ENCODE measurements around the gene ISY1.

ISY1 gene

DNA sequence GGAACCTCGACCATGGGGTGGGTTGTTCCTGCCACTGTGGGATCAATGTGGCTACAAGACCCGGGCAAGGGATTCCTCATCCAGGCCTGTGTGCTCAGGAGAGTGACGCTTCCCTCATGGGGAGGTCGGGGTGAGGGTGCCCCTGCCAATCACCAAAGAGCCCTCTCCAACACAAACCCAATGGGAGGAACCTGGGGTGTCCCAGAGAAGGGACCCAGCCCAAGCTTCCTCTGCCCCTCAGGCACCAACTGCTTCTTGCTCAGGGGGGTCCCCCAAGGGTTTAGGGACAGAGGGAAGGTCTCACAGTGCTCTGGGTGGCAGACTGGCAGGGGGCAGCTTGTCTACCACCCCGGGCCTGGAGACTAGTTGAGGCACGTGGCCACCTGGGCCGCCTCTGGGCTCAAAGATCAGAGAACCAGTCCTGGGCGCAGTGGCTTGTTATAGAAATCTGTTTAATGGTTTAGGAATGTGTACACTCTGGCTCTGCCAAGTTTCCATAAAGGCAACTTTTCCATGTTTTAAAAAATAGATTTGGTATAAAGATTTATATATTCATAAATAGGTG, 73.6 kb downstream of the ISY1 start:
- ChIA-PET CTCF (no interaction called here), POLR2A (no interaction called here)
- TF ChIP-seq, protein P1, sequence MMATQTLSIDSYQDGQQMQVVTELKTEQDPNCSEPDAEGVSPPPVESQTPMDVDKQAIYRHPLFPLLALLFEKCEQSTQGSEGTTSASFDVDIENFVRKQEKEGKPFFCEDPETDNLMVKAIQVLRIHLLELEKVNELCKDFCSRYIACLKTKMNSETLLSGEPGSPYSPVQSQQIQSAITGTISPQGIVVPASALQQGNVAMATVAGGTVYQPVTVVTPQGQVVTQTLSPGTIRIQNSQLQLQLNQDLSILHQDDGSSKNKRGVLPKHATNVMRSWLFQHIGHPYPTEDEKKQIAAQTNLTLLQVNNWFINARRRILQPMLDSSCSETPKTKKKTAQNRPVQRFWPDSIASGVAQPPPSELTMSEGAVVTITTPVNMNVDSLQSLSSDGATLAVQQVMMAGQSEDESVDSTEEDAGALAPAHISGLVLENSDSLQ (IDR thresholded peaks at IDR 0.05) = no peak
- no peak for TF ChIP-seq TARDBP (IDR thresholded peaks at IDR 0.05)
- no peak for TF ChIP-seq FOXA1 (IDR thresholded peaks at IDR 0.05)
- no peak for TF ChIP-seq CTBP1 (IDR thresholded peaks at IDR 0.05; ENCODE audit: borderline replicate concordance)
- TF ChIP-seq SUZ12 (IDR thresholded peaks at IDR 0.05) = no peak
- DNase-seq (ENCODE audit: extremely low spot score) = no peak

DNA sequence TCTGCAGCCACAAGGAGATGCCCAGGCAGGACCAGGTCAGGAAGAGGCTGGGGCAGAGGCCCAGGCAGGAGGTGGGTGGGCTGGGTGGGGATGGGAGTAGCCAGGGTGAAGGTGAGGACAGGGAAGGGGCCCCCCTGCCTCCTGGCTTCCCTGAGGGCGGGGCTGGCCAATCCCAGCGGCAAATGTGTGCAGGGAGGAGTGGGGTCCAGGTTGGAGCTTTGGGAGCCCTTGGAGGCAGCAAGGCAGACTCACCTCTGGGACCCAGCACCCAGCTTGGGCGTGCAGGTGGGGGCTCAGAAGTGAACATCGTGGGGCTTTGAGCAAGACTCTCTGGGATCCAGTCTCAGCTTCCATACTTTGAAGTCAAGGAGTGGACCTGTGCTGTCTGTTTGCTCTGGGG, 75.0 kb downstream of the ISY1 start:
- ChIA-PET CTCF (no interaction called here), POLR2A (no interaction called here)
- DNase-seq (ENCODE audit: extremely low spot score) = no peak
- no peak for TF ChIP-seq FOXK2 (IDR thresholded peaks at IDR 0.05)
- no peak for TF ChIP-seq ARNT (IDR thresholded peaks at IDR 0.05)
- TF ChIP-seq ZNF384 (IDR thresholded peaks at IDR 0.05) = no peak
- TF ChIP-seq L3MBTL2 (conservative IDR thresholded peaks at IDR 0.05) = no peak
- TF ChIP-seq FOXA1 (IDR thresholded peaks at IDR 0.05) = no peak
- no peak for TF ChIP-seq LEF1 (IDR thresholded peaks at IDR 0.05; ENCODE audit: borderline replicate concordance)
- no peak for TF ChIP-seq FOXM1 (IDR thresholded peaks at IDR 0.05; ENCODE audit: borderline replicate concordance)
- TF ChIP-seq ELF4 (IDR thresholded peaks at IDR 0.05) = no peak
- TF ChIP-seq BHLHE40 (IDR thresholded peaks at IDR 0.05; ENCODE audit: borderline replicate concordance) = no peak
- TF ChIP-seq, protein P1 (IDR thresholded peaks at IDR 0.05) = no peak
- no peak for TF ChIP-seq CTBP1 (IDR thresholded peaks at IDR 0.05; ENCODE audit: borderline replicate concordance)
- TF ChIP-seq HDGF (IDR thresholded peaks at IDR 0.05; ENCODE audit: borderline replicate concordance) = no peak
- TF ChIP-seq TARDBP (IDR thresholded peaks at IDR 0.05) = no peak
- TF ChIP-seq SUZ12 (IDR thresholded peaks at IDR 0.05) = no peak
- TF ChIP-seq SP1 (IDR thresholded peaks at IDR 0.05) = no peak
- TF ChIP-seq NFRKB (IDR thresholded peaks at IDR 0.05) = no peak

DNA sequence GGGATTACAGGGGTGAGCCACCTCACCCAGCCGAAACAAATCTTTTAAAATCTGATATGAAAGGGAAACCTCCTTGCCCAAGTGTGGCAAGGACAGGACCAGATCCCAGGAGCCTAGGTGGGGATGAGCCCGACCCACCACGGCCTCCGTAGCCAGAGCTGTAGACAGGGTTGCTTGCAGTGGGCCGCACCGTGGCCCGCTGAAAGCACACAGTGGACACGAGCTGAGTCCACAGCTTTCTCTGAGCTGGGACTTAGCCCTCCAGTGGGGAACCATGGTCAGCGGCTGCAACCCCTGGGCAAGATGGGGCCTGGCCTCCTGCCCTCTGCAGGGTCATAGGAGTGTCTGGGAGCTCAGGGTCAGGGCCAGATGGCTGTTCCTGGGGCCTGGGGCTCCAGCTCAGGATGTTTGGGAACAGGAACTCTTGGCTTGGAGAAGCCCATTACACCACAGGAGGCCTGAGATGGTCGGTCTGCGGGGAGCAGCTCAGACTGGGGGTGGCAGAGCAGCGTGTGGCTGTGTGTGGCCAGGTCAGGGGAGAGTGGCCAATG, 75.6 kb downstream of the ISY1 start:
- TF ChIP-seq ARNT (IDR thresholded peaks at IDR 0.05) = no peak
- TF ChIP-seq LEF1 (IDR thresholded peaks at IDR 0.05; ENCODE audit: borderline replicate concordance) = no peak
- TF ChIP-seq FOXA1 (IDR thresholded peaks at IDR 0.05) = no peak
- no peak for TF ChIP-seq SP1 (IDR thresholded peaks at IDR 0.05)
- no peak for TF ChIP-seq SUZ12 (IDR thresholded peaks at IDR 0.05)
- ChIA-PET POLR2A (no interaction called here), CTCF (interaction anchor here (0.6 to 0.8 kb wide), 2 partner anchors 46 to 115 kb away, joined by 3 read pairs; no protein-coding TSS in a partner anchor)
- DNase-seq (ENCODE audit: extremely low spot score) = no peak

DNA sequence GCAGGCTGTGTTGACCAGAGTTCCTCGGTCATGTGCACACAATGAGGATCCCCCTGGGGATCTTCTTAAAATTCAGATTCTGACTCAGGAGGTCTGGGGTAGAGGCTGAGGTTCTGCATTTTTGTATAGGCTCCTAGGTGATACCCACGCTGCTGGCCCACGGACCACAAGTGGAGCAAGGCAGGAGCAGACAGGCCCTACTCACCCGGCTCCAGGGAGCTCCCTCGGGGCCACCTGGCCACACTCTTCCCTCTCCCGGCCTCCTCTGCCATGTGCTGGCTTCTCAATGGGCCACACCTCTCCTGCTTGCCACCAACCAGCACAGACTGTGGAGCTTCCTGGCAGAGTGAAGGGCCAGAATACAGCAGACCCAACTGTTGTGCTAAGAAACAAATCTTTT, 76.4 kb downstream of the ISY1 start:
- TF ChIP-seq CTBP1 (IDR thresholded peaks at IDR 0.05; ENCODE audit: borderline replicate concordance) (no peak), ZNF384 (IDR thresholded peaks at IDR 0.05) (no peak), FOXK2 (IDR thresholded peaks at IDR 0.05) (no peak)
- POLR2A ChIA-PET = no interaction called here
- CTCF ChIA-PET = interaction anchor here (0.6 to 0.8 kb wide), 3 partner anchors 16 to 114 kb away, joined by 3 to 6 read pairs (median 3); no protein-coding TSS in a partner anchor
- DNase-seq (ENCODE audit: extremely low spot score) = no peak

DNA sequence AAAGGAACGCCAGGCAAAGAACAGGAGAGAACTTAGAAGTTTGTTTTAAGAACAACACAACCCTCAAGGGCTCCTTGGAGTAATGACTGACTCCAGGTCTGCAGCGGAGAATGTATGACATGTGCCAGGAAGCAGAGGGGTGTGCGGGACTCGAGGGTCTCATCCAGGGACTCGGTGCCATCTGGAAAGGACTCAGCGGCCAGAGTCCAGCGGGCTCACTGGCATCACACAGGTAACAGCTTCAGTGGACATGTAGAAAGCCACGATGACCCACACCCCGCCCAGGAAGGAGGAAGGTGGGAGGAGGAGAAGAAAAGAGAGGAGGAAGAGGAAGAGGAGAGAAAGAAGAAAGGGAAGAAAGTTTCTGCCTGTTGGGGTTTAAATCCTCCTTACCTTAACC, 78.8 kb downstream of the ISY1 start:
- CTCF ChIA-PET = interaction anchor here (1.1 kb wide), 1 partner anchor 28 kb away, joined by 3 read pairs; no protein-coding TSS in a partner anchor
- TF ChIP-seq LEF1 (IDR thresholded peaks at IDR 0.05; ENCODE audit: borderline replicate concordance) = no peak
- no peak for TF ChIP-seq SUZ12 (IDR thresholded peaks at IDR 0.05)
- no peak for TF ChIP-seq CTBP1 (IDR thresholded peaks at IDR 0.05; ENCODE audit: borderline replicate concordance)
- TF ChIP-seq, protein P1 (IDR thresholded peaks at IDR 0.05) = no peak
- POLR2A ChIA-PET = no interaction called here
- no peak for DNase-seq (ENCODE audit: extremely low spot score)

DNA sequence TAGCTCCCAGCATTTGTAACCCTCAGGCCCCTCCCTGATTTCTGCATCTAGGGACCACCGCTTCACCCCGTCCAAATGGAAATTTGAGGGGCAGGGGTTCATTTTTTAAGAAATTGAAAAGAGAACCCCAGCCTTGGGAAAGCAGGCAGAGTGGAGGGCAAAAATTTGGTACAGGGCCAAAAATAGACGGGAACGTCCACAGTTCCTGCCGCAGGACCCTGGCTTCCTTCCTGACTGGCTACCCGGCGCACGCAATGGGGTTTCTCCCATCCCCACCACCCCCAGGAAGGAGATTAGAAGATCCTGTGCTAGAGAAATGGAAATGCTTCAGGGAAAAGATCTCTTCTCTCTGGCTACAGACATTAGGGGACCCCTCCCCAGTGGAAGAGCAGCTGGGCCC, 79.4 kb downstream of the ISY1 start:
- DNase-seq (ENCODE audit: extremely low spot score) = no peak
- ChIA-PET CTCF (no interaction called here), POLR2A (no interaction called here)
- TF ChIP-seq HDGF (IDR thresholded peaks at IDR 0.05; ENCODE audit: borderline replicate concordance) (no peak), ELF4 (IDR thresholded peaks at IDR 0.05) (no peak), FOXM1 (IDR thresholded peaks at IDR 0.05; ENCODE audit: borderline replicate concordance) (no peak), BHLHE40 (IDR thresholded peaks at IDR 0.05; ENCODE audit: borderline replicate concordance) (no peak), ZNF384 (IDR thresholded peaks at IDR 0.05) (no peak), SUZ12 (IDR thresholded peaks at IDR 0.05) (no peak), NFRKB (IDR thresholded peaks at IDR 0.05) (no peak), TARDBP (IDR thresholded peaks at IDR 0.05) (no peak), CTBP1 (IDR thresholded peaks at IDR 0.05; ENCODE audit: borderline replicate concordance) (no peak), LEF1 (IDR thresholded peaks at IDR 0.05; ENCODE audit: borderline replicate concordance) (no peak), L3MBTL2 (conservative IDR thresholded peaks at IDR 0.05) (no peak), FOXK2 (IDR thresholded peaks at IDR 0.05) (no peak), FOXA1 (IDR thresholded peaks at IDR 0.05) (no peak), ARNT (IDR thresholded peaks at IDR 0.05) (no peak), SP1 (IDR thresholded peaks at IDR 0.05) (no peak)
- TF ChIP-seq, protein P1 (IDR thresholded peaks at IDR 0.05) = no peak
